Stimulated activated naive CD4-positive, alpha-beta T cell treated with Interleukin-2 at 50 U/mL for 16 hours (primary cell): Measurements from ENCODE around the gene RBPMS2.

Experiments
- DNase-seq: peaks from one replicate; lab custom pipeline; 2025; lab: John Stamatoyannopoulos, UW

The RBPMS2 gene

DNA sequence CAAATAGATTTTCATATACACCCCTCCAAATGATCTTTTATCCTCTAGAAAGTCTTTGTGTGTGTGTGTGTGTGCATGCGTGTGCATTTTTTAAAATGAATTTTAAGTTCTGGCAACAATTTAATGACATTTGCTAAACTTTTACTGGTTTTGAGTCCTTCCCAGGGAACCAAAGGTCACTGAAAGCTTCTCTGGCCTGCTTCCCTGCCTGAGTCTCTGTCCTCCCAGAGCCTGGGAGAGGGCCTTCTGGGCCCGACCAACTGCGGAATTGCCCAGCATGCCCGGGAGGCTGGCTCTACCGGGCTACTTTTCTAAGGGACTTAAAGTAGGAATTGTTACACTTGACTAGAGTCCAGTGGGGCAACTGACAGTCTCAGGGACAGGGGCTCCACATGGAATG, 7.4 kb upstream of the RBPMS2 start:
- DNase-seq = no peak

DNA sequence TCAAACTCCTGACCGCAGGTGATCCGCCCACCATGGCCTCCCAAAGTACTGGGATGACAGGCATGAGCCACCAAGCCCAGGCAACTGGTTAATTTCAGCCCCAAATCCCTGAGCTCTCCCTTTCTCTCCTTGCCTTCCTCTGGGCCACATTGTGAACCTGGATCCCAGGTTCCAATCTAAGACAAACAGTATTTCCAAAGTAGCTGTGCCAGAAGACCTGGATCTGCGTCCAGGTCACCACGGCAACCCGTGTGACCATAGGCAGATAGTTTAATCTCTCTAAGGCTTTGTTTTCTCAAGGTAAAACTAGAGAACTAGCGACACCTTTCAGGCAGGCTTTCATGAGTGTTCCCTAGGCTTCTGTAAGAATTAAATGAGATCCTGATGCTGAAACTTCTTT, 5.9 kb upstream of the RBPMS2 start:
- DNase-seq = no peak

DNA sequence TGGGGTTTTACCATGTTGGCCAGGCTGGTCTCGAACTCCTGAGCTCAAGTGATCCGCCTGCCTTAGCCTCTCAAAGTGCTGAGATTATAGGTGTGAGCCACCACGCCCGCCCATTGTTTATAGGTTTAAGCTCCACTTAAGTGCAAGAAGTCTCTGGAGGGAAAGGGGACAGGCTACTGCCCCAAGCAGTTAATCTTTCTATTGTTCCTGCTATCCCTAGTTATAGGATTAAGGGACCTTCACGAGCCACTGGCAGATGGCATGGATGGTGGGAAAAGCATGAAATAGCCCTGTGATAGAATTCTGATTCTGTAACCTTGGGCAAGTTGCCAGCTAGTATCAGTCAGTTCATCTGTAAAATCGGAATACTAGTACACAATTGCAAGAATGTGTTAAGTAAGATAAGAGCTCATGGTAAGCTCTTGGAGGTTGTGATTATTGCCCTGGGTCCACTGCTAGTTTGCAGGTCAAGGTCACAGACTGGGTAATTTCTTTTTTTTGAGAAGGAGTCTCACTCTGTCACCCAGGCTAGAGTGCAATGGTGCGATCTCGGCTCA, 5.3 kb upstream of the RBPMS2 start:
- no peak for DNase-seq

DNA sequence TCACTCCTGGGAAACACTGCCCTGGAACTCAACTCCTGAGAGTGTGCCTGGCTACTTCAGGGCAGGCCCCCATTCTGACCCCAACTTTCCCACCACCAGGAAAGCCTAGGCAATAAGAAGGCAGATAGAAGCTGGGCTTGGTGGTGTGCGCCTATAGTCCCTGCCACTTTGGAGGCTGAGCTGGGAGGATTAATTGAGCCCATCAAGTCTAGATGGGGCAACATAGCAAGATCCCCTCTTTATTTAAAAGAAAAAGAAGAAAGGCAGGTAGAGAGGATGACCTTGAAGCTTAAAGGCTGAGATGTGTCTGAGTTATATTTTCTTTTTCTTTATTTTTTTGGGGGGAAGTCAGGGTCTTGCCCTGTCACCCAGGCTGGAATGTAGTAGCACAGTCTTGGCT, 4.2 kb upstream of the RBPMS2 start:
- DNase-seq = no peak

DNA sequence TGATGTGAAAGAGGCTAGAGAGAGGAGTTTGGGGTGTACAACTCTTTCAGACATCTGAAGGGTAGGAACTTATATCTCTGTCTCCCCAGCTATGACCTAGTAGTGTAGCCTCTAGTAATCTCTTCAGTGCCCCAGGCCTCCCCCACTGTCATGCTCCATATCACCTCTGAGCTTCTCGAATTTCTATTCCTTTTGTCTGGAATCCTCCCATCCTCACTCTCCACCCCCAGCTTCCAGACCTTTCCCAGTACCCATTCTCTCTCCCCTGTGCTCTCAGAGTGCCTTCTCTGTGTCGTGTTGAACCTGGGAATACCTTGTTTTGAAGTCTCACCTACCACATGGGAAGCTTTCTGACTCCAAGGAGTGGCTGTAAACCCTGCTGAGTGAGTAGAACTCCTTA, 3.6 kb upstream of the RBPMS2 start:
- DNase-seq = no peak

DNA sequence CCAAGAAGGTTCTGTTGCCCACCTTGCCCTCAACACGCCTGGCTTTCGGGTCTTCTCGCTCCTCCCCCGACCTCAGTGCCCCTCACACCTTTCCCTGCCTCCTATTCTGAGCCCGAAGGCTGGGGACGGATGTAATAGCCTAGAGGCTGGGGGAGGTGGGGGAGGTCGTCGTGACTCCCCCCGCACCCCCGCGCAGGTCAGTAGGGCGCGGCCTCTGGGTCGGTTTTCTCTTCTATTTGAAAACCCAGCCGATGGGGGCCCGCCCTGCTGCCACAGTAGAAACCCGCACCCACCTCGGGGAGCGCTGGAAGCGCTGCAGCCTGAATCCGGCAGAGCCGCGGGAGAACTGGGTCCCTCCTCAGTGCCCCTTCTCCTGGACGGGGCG, 1.0 kb upstream of the RBPMS2 start:
- DNase-seq = no peak

DNA sequence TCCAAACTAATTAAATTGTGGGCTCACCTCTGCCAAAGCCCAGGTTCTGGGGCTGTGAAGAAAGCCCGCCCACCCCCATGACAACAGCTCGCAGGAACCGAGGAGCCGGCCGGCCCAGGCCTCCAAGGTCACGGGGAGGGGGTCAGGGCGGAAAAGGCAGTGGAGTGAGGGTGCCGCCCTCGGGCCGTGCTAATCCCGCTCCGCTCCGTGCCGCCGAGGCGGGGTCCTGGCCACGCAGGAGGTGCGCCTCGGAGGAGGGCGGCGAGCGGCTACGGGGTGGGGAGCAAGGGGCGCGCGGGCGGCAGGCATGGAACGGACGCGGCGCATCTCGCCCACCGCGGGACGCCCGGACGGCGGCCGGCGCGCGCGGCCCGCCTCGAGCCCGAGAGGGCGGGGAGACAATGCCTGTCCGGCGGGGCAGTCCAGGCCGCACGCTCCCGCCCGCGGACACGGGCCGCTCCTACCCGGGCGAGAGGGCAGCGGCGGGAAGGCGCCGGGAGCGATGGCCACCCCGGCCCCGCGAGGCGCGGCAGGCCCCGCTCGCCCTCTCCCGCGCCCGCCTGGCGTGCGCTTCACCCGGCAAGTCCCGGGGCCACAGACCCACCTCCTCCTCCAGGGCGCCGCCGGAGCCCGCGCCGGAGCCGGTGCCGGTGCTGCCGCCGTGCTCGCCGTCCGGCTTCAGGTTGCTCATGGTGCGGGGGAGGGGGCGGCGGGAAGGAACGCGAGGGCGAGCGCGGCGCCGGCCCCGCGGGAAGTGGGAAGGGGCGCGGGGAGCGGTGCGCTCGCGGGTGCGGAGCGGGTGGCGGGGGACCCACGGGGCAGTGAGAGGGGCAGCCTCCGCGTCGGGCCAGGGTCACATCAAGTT, 528 bp downstream of the RBPMS2 start:
- DNase-seq = no peak

DNA sequence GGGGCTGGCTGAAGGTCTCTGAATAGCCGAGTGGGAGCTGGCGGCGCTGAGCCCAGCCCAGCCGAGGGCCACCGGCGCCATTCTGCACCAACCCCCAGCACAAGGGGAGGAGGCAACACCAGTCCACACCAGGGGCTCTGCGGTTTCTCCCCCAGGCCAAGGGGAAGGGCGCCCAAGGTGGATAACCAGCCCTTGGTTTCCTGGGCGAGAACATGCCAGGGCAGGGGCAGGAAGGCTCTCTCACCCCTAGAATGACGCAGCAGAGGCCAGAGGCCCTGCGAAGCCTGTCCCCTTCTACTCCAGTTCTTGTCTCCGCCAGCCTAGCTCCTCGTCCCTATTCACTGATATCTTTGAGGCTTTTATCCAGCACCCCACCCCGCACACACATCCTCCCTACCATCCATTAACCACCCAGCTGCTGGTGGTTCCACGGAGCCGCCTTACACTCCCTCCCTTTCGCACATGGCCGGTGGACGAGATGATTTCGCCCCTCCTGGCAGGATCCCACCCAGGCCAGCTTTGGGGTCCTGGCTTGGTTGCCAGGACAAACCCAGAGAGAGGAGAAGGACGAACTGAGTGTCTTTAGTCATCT, 1.3 kb downstream of the RBPMS2 start:
- DNase-seq = no peak

DNA sequence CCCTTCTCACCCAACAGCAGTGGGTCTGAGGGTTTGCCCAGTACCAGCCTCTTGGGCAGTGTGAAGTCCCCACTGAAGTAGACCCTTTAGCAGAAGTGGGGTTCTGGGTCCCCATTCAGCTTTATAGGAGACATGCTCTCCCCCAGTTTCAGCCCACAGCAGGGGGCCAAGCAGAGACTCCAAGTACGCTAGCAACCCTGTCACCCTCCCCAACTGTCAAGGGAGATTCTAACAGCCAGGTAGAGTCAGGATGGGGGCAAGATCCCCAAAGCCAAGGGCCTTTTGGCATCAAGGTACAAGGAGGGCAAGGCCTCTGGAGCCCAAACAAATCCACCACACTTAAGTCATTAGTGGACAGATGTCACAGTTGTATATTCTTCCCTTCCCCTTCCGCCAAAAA, 1.8 kb downstream of the RBPMS2 start:
- DNase-seq = no peak

DNA sequence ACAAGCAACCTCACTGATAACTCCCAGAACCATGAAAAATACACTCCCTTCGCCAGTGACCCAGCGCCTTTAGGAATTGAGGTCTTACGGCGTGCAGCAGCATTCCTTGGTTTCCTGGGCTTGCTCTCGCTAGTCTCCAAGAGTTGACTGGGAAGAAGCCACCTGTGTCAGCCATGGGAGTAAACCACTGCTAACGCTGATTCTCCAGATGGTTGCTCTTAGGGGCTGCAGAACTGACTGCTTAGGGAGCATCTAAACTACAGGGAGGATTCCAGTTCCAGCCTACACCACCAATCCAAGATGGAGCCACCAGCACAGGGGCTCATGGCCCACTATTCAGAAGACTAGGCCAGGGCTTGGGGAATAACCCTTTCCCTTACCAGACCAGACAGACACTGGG, 2.4 kb downstream of the RBPMS2 start:
- DNase-seq = no peak

DNA sequence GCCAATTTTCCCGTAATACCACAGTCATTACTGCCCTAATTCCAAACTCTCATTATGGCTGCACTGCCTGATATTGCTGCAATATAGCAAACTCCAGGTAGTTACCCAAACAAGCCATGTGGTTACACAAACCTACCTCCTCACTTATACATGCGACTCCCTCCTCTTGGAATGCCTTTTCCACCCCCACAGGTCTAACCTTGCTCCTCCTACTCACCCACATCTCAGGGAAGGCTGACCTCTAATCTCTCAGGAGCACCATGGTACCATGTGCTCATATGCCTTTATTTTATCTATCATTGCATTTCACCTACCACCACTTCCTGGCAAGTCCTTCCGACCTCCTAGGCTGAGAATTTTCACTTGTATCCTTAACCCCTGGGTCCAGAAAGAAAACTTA, 2.9 kb downstream of the RBPMS2 start:
- DNase-seq = no peak

DNA sequence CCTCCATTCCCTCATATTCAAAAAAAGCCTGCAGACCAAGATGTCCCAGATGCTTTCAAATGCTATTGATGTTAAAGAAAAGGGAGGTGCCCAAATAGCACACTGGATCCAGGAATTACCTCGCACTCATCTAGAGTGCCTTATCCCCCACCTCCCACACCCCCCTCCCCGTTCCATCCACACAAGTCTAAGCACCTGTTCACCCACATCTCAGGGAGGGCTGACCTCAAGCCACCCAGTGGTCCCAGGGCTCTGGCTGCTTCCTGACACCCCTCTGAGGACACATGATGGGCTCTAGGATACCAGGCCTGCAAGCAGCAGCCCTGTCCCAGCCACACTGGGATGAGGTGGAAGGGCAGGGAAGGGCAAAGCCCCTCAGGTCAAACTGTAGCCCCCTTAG, 4.8 kb downstream of the RBPMS2 start:
- DNase-seq = no peak

DNA sequence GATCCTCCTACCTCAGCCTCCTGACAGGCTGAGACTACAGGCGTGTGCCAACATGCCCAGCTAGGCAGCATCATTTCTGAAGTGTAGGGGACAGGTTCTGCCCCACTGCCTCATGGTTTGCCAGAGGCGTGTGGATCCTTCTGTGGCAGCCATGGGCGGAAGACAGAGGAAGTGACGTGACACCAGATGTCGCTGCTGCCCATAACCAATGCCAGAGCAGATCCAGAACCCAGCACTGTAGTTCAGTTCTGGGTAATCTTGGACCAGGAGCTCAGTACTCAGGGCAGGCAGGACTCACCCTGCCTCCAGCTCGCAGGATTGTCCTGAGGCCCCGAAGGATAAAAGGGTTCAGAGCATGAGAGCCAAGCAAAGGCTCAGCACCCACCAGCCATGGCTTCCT, 8.2 kb downstream of the RBPMS2 start:
- DNase-seq = no peak

DNA sequence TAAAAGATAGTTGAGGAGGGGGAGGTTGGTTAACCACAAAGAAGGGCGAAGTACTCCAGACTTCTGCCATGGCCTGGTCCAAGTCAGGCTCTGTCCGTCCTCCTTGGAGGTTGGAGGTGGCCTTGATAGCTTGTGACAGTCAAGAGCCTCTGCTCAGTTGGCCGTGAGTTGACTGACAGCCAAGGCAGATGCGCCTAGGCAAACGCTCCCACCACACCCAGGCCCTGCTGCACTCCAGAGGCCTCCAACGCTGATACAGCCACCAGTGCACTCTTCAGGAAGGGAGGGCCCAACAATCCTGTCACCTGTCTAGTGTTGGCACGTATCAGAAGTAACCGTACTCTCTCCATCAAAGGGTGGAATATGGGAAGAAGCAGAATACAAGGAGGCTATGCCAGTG, 9.3 kb downstream of the RBPMS2 start:
- no peak for DNase-seq

DNA sequence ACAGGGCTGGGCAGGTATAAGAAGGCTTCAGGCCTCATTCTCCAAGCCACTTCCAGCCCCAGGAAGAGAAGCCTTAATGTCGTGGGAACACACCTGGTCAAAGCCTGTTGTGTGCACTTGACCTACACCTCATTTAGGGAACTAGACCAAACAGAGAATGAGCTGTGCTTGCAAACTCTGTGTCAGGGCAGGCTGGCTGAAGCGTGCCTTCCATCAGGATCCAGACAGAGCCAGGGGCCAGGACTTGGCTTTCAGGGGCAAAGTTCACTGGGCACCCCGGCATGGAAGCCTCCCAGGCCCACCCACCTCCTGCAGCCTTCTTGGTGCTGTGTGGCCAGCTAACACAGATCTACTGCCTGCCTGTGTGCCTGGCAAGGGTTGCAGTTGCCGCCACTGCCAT, 11.5 kb downstream of the RBPMS2 start:
- DNase-seq = no peak

DNA sequence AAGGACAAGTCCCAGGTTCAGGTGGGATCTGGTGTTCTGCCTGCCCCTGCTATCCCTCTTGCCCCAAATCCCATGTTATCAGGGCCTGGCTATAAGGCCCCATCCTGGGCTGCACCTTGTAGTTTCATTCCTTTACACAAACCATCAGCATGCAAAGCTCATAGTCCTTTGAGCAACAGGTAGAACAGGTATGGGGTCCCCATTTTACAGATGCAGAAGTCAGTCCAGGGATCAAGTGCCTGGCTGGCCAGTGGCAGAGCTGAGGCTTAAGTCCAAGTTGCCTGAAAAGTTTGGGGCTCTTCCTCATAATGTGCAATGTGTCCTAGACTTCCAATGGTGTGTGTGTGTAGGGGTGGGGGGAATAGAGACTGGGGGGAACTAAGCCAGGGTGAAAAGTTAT, 11.9 kb downstream of the RBPMS2 start:
- no peak for DNase-seq

DNA sequence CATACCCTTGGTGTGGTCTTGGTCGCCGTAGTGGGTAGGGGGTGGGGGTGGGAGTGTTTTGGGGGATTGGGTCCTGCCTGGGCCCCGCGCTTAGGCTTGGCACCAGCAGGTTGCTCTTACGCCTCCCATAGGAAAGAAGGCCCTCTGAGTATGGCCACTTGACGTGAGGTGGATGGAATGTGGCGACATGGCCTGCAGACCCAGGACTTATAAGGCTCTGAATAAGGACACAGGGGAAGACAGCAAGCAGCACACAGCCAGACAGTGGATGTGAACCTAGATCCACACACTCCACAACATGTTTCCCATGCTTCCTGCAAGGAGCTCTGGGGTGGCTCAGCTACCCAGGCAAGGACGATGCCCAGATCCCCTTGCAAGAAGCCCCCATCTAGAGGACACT, 12.4 kb downstream of the RBPMS2 start:
- no peak for DNase-seq

DNA sequence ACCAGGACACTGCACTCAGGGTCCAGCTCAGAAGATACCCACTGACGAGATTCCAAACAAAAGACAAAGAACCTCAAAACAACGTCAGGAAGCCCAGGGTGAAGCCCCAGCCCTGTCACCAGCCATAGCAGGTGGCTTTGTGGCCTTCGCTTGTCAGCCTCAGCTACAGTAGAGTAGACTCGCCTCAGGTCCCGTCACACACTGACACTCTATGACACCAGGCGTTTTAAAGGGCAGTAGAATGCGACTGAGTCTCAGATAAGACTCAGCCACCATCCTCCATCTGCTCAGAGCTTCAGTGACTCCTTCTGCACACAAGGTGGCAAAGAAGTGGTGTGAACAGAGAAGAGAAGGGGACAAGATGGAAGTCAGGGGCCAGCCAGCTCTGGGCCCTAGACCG, 12.8 kb downstream of the RBPMS2 start:
- DNase-seq = no peak

DNA sequence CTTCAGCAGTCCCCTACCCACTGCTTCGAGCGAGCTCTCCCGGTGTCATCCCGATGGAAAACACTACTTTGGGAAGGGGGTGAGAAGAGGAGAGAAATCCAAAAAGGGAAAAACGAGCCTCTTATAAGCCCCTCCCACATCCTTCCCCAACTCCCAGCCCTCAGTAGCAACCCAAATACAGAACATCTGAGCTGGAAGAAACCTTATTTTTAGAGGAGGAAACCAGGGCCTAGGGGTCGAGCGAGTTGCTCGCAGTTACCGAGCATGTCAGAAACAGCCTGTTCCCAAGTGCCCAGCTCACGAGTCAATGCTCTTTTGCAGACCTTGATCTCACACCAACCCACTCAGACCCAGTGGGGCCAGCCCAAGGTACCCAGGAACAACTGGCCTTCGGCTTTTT, 14.2 kb downstream of the RBPMS2 start:
- no peak for DNase-seq

DNA sequence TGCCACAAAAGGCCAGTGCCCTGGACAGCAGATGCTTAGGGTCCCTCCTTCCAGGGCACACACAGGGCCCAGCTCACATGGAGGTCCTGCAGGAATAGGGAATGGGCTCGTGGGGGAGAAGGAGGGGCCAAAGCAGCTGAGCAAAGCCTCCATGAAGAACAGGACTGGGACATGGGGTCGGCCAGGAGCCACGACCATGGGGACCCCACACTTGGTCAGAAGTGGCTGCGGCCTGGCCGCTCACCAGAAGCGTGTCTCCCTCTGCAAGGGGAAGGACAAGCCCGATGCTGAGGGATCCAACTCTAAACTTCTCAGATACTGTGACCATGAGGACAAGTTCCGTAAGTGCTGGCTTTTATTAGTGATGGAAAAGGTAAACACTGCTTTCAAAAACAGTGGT, 15.3 kb downstream of the RBPMS2 start:
- no peak for DNase-seq

DNA sequence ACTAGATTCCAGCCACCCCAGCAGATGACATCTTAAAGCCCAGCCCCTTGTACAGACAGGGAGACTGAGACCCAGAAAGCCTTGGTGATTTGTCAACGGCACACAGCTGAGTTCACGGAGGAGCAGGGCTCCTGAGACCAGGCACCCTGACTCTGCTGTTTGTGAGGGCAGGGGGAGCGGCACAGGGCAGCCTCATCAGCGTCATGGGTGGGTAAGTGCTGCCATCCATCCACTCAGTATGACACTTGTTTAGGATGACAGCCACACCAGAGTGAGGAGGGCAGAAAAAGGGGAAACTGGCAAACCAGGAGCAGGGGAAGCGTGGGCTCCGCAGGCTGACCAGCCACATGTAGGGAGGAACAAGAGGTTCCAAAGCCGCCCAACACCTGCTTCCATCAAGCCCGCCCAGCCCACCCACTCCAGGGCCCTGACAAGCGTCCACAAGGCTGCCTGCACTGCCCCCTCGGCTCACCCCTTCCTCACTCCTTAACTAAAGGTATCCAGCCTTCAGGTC, 19.9 kb downstream of the RBPMS2 start:
- DNase-seq = no peak

DNA sequence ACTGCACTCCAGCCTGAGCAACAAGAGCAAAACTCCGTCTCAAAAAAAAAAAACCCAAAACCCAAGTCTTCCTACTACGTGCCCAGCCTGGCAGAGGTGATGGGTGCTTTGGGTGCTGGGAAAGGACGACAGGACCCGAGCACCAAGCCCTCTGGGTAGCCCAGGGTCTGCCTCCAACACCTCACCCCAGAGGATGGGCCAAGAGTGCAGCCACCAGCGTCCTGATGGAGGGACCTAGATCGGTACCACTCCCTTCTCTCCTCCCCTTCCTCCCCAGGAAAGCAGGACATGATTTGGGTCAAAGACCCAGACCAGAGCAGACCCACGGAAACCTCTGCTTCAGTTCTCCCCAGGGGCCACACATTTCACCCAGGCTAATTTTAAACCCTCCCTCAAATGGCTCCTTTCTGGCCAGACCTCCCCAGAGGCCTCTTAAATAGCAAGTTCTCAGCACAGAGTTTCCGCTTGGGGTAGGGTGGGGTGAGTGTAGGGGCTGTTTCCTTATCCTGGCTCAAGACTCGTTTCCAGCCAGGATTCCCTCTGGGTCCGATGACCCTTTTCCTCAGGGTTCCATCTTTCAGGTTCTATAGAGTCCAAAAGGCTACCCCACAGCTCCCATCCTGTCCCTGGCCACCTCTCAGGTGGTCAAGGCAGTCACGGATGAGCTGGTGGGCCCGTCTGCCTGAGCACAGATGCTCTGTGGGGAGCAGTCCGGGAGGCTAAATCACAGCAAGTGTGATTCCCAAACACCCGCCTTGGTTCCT, 20.5 kb downstream of the RBPMS2 start:
- no peak for DNase-seq
